HG02678 (cell line): ENCODE data around the gene TCFL5.
"Not testable (repeated sequence)": the region's sequence is repeated elsewhere in the genome, so short reads cannot be mapped to it uniquely, and the experiment has no call there.

ENCODE experiments used
- ATAC-seq: cut with Tn5 transposase; IDR thresholded peaks from one replicate; pipeline ENCODE4 v1.9.1; 2021; ENCODE audit warnings: mild to moderate bottlenecking, moderate library complexity; ENCODE audit not compliant: unreplicated experiment

The TCFL5 gene

DNA sequence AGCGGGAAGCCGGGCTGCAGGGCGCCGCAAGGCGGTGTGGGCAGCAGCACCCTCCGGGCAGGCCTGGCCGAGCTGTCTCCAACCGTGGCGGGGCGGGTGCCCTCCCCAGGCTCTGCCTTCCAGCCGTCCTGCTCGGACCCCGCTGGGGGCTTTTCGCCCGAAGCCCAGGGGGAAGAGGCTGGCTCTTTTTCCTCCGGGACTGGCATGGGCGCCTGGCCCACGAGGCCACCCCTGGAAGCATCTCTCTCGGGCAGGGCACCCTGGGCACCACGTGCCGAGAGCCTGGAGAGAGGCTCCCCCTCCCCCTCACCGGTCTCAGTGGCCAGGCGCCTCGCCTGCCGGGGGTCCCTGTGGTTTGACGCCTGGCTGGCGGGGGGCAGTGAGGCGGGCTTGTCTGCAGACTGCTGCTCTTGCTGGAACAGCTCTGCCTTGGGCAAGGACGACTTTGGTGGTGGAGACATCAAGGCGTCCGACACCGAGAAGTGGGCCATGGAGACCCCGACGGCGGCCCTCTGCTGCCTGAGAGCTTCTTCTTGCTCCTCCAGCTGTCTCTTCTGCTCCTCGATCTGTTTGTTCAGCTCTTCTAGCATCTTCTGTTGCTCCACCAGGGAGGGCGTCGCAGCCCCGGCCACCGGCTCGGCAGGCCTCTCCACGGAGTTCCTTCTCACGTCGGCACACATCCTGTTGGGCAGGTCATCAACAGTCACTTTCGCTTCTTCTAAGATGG, 19.5 kb upstream of the TCFL5 start:
- ATAC-seq = no peak

DNA sequence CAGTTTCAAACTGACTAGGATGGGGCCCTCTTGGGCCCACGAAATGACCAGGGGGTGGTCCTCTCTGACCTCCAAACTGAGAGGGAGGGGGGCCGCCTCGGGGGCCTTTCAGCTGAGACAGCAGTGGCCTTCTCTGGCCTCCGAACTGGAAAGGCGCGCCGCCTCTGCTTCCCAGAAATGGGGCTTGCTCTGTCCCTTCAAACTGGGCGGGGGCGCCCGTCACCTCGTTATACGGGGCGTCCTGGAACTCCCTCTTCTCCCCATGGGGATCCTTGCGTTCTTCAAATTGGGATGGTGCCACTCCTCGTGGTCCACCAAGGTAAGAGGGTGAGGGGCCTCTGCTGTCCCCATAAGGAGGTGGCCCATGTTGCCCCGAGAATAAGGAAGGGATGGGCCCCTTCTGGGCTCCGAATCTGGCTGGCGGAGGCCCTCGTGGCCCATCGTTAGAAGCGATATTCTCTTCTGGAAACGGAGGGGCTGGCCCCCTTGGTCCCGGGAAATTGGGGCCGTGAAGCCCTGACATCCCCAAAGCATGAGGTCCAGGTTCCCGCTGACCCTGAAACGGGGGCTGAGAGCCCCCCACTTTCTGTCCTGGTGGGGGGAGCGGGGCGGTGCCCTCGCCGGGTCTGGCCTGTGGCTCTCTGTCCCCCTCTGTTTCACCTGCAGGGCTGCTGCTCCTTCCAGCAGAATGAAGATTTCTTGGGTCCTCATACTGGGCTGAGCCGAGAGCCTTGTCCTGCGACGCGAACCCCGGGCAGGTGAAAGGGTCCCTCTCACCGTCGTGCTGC, 18.7 kb upstream of the TCFL5 start:
- no peak for ATAC-seq

DNA sequence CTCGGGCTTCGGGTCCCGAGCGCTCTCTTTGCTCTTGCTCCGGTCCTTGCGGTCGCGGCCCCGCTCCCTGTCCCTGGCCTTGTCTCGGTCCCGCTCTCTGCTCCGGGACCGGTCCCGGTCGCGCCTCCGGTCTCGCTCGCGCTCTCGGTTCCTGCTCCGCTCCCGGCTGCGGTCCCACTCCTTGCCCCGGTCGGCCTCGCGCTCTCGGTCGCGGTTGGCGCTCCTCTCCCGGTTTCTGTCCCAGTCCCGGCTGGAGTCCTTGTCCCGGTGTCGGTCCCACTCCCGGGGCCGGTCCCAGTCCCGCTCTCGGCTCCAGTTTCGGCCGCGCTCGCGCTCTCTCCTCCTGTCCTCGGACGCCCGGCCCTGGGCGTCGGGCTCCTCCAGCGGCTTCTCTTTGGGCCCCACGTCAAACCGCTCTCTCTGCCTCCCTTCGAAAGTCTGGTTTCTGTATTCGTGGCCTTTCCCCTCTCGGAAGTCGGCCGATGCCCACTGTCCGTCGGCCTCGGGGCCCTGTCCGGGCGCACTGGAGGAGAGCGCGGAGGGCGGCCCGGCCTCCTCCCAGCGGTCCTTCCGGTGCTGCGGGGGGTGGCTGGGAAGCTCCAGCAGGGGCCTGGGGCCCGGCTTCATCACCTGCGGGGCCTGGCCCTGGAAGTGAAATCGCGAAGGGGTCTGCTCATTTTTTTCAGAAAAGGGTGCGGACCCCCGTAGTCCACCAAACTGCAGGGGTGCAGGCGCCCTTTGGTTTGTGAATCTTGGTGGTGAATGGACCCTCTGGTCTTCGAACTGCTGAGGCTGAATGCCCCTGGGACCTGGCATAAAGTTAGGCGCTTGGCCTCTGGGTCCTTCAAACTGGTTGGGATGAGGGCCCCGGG, 17.9 kb upstream of the TCFL5 start:
- ATAC-seq = no peak

DNA sequence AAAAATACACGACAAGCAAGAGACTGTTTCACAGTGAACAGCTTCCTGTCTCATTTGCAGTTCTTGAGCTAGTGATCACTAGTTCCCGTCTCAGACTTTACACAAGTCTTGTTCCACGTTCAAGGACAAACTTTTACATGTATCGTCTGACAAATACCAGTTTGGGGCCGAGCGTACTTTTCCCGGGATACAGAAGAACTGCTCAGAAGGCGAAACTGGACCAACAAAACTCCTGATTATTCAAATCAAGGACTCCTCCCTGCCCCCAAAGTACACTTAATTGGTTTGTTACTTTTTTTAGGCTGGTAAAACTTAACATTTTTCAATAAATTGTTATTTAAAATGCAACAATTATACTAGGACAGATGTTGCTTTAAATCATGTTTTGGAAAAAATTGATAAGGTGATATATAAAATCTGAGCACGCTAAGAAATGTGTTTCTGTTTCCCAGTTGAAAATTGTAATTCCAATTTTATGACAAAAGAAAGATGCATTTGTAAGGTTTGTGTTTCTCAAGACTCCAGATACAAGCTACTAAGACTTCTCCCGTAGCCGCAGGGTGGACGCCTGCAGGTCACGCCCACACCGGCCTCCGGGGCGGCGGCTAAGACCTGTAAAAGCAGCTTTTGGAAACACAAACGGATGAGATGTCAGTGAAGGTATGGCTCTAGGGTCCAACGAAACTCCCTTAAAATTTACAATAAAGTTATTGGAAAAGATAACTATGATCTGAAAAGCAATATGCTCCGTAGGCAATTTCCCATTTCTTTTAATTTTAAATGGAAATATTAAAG, 16.8 kb upstream of the TCFL5 start:
- no peak for ATAC-seq

DNA sequence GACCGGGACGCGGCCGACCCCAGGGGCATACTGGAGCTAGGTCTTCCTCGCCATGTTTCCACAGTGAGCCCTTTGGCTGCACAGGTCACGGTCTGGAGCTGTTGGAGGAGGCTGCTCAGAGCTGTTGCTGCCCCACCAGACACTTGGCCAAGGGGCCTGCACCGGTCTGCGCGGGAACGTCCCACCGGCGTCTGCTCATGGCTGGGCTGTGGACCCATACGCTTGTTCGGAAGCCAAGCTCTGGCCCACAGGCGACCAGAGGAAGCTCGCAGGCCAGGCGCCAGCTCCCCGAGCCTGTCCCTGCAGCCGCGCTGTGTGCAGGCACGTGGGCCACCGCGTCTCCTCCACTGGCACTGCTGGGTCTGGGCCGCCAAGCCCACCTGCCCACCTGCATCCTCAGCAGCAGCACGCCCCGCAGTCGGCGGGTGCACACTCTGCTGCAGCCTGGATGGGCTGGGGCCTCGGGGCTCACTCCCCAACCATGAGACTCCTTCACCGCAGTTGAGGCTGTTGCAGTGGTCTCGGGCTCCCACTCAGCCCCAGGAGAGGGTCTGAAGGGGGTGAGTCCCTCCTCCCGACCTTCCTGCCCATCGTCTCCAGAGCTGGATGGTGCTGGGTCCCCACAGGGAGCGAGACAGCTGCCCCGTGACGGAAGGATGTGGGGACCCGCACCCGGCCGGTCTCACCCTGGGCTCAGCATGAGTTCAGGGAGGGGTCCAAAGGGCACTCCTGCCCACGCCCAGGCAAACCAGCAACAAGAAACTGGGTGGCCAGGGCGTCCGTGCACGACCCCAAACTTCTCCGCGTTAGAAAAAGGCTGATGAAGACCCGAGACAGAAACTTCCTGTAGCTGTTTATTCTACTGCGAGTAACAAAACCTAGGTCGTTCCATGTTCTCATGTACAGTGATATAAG, 15.5 kb upstream of the TCFL5 start:
- no peak for ATAC-seq

DNA sequence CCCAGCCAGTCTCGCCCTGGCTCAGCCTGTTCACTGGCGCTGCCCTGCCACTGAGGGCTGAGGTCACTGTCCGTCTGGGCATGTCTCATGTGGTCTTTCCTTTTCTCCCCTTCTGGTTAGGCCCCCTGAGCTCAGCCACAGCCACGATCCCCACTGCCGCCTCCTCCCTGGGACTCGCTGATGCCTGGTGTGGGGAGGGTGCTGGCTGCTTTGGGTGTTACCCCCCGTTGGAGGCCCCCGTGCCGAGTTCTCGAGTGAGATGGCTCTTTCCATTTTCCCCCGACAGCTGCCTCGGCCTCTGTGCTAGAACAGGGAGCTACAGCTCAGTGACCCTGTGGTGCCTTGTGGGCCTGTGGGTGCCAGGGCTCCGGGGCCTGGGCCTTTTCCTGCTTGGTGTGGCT, 14.9 kb upstream of the TCFL5 start:
- ATAC-seq = no peak

DNA sequence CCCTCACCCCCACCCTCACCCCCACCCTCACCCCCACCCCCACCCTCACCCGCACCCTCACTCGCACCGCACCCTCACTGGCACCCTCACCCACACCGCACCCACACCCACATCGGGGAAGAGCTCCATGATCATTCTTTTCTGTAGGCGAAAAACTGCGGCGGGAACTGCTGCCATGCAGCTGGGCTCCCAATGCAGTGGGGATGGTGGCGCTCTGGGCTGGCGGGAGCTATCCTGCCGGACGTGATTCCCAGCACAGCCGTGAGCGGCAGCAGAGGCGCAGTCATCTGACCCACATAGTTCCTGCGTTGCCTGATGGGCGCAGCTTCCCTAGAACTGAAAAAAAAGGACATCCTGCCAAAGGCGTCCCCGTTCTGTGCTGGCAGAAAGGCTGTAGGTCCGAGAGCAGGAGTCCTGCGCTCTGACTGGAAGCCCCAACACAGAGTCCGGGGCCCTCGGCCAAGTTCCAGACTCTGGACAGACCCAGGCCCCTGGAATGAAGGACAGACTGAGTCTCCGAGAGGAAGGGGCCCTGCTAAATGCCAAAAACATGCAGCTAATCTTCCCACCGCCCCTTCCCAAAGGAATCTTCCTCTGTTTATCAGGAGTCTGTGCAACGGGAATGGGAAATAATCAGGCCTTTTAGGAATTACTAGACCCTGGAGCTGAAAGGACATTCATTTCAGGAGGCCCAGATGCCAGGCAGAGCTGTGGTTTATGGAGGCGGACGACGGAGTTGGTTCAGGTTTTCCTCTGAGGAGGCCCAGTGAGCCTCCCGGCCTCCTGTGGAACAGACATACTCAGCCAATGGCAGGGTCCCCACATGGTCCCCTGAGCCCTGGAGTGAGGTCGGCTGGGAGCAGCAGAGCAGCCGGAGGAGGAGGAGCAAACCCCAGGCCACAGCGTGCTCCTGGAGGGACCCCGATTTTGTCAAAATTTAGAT, 14.1 kb upstream of the TCFL5 start:
- no peak for ATAC-seq

DNA sequence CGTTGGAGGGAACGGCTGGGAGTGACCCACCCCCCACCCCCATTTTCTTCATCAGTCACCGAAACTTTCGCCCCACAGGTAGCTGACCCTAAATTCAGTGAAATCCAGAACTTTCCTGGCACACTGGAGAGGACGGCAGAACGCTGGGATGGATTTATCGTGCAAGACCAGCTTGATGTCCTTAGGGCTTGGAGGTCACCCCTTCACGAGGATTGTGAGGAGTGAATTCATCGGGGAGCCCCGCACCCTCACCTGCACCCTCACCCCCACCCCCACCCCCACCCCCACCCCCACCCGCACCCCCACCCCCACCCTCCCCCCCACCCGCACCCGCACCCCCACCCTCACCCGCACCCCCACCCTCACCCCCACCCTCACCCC, 13.3 kb upstream of the TCFL5 start:
- ATAC-seq = no peak

DNA sequence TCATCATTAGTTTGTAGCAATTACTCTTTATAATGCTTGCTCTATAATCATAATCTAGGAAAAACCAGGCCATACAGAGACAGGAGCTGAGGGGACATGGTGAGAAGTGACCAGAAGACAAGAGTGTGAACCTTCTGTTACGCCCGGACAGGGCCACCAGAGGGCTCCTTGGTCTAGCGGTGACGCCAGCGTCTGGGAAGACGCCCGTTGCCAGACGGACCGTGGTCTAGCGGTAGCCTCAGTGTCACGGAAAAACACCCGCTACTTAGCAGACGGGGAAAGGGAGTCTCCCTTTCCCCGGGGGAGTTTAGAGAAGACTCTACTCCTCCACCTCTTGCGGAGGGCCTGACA, 12.0 kb upstream of the TCFL5 start:
- ATAC-seq = not testable (repeated sequence)

DNA sequence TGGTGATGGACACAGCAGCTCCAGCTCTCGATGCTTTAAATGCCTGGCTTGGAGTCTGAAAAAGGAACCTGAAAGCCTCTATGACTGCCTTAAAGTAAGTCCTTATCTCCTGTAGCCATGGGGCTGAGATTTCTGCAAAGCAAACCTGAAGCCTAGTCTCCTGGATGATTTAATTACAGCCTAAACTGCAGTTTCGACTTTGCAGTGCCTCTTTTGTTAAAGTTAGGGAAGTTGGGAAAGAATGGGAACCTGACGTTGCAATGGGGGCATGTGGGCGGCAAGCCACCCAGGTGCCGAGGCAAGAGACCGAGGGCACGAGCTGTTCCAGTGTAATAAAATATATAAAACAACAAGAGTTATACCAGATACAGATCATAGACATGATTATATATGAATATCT, 11.7 kb upstream of the TCFL5 start:
- ATAC-seq = no peak

DNA sequence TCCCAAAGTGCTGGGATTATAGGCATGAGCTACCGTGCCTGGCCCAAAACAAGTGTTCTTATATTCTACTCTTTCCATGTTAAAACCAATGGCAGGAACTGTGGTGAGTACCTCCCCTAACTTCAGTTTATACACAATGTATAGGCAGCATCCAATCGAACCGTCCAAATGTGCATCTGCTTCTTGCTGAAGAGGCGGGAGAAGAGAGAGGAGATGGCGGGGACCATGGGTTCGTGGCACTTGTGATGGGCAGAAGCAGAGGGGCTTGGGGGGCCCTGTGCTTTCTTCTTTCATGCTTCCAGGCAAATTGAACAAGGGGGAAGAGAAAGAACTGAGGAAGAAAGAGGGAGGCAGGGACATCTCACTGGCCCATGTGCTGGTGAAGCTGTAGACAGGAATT, 11.2 kb upstream of the TCFL5 start:
- ATAC-seq = no peak

DNA sequence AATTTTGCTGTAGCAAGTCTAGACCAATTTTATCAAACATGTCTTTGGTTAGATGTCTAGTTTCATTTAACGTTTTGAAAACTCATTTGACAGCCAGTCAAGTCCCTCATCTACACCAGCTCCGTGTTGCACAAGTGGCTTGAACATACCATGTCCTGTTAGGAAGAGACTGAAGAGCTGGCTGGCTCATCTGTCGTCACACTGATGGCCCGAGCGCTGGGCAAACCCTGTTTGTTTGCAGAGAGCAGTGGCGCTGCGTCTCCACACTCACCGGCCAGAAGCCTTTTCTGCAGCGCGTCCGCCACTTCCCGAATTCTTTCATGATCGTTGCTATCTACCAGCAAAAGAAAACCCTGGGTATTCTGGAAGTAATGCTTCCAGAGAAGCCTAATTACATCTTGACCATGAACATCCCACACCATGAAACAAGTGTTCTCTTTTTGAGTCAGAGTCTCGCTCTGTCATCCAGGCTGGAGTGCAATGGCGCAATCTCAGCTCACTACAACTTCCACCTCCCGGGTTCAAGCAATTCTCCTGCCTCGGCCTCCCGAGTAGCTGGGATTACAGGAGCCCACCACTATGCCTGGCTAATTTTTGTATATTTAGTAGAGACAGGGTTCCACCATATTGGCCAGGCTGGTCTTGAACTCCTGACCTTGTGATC, 10.7 kb upstream of the TCFL5 start:
- no peak for ATAC-seq

DNA sequence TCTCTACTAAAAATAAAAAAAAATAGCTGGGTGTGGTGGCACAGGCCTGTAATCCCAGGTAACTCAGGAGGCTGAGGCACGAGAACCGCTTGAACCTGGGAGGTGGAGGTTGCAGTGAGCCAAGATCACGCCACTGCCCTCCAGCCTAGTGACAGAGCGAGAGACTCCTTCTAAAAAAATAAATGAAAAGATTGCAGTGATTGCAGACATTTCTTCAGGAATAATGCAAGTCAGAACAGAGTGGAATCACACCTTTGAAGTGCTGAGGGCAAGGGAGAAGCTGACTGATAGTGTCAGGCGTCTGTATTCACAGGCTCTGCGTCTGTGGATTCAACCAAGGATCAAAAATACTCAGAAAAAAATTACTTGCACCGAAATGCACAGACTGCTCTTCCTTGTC, 2.6 kb upstream of the TCFL5 start:
- no peak for ATAC-seq

DNA sequence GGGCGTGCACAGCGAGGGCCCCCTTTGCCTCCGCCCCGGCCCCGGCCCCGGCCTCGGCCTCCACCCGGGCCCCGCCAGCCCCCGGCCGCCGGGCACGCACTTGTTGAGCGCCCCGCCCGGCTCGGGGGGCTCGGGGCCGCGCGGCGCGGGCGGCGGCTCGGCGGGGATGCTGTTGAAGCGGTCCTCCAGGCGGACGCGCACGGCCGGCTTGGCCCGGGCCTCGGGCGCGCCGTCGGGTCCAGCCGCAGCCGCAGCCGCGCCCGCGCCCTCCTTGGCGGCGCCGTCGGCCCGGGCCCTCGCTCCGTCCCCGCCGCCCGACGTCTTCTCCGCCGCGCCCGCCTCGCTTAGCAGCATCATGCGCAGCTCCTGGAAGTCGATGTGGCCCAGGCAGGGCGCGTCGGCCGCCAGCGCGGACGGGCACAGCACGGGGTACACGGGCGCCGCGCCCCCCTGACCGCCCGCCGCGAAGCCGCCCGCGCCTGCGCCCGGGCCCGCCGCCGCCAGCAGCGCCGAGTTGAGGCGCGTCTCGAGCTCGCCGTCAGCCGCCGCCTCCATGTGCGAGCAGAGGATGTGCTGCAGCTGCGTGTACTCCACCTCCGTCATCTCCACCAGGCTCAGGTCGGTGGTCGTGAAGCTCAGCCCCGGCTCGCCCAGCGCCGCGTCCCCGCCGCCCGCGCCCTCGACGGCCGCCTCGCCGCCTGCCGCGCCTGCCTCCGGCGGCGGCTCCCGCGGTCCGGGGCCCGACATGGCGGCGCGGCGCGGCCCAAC, 514 bp downstream of the TCFL5 start:
- ATAC-seq = peak; percentile 38

DNA sequence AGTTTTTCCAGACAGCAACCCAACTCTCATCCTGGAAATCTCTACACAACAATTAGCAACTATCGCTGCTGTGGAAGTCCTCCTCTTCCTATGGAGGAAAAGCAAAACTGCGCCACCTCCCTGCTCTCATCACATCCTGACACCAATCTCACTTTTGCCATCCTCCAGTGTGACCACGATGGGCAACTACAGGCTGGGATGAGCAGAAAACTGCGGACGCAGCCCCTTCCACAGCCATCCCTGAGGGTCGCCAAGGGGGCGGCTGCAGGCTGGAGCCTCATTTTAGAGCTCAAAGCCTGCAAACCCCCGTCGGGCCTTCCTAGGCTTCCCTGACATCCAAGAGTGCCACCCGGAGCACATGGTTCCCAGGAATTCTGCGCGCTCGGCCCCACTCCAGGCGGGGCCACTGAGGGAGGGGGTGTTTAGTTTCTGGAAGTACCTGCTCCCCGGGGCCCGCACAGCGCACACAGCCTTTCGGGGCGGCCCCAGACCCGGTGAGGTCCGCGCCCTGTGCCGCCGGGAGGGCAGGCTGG, 1.2 kb downstream of the TCFL5 start:
- no peak for ATAC-seq

DNA sequence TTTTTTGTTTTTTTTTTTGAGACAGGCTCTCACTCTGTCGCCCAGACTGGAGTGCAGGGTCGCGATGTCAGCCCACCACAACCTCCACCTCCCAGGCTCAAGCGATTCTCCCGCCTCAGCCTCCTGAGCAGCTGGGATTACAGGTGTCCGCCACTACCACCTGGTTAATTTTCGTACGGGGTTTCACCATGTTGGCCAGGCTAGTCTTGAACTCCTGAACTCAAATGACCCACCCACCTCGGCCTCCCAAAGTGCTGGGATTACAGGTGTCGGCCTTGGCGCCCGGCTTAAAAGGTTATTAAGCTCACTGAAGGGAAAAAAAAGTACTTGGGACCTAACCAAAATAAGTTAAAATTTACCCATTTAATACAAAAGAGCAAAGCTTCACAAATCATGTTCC, 1.9 kb downstream of the TCFL5 start:
- no peak for ATAC-seq
